Loucy (cell line): ENCODE data around the gene NOL8.

Experiments used
- CTCF ChIP-seq: fragments of 200-600 bp; sonication (generic); conservative IDR thresholded peaks from 2 replicates; pipeline ENCODE4 v1.5.1; 2014; ENCODE audit warnings: mild to moderate bottlenecking, antibody characterized with exemption, low read length
- EZH2phosphoT487 ChIP-seq: fragments of 200-600 bp; IDR thresholded peaks from 2 replicates; pipeline ENCODE4 v1.6.1; 2018; ENCODE audit warnings: antibody characterized with exemption, mild to moderate bottlenecking, moderate library complexity, borderline replicate concordance

- TF ChIP-seq EZH2phosphoT487 = no peak
- TF ChIP-seq CTCF = no peak
Measured at GRCh38 chr9:92257327-92257726, 67.8 kb downstream of the NOL8 start.
